MM.1S (cell line): Measurements from ENCODE around the gene NPTX1.

Experiments used
- DNase-seq: peaks from one replicate; pipeline ENCODE4 v3.0.0-alpha.2; 2015
- H2AFZ ChIP-seq: fragments of 300-600 bp; sonication (generic); 2 replicates; pipeline ENCODE4 v1.6.0; 2016; ENCODE audit warnings: antibody characterized with exemption, low read length
- H3F3A ChIP-seq: fragments of 300-600 bp; sonication (generic); 2 replicates; pipeline ENCODE4 v1.6.1; 2016; ENCODE audit warnings: mild to moderate bottlenecking, antibody characterized with exemption, low read length, moderate library complexity, mixed read lengths; ENCODE audit not compliant: insufficient read depth
- H3K27ac ChIP-seq: fragments of 300-600 bp; sonication (generic); 2 replicates; pipeline ENCODE4 v1.5.1; 2016; ENCODE audit warnings: mild to moderate bottlenecking, low read length
- H3K27me3 ChIP-seq: fragments of 300-600 bp; sonication (generic); replicated peaks from 2 replicates; pipeline ENCODE4 v1.6.0; 2016; ENCODE audit warnings: low read length; ENCODE audit not compliant: insufficient read depth
- H3K36me3 ChIP-seq: fragments of 300-600 bp; sonication (generic); replicated peaks from 2 replicates; pipeline ENCODE4 v1.6.1; 2016; ENCODE audit warnings: mild to moderate bottlenecking, low read length, mixed read lengths; ENCODE audit not compliant: insufficient read depth
- H3K4me1 ChIP-seq: fragments of 300-600 bp; sonication (generic); 2 replicates; pipeline ENCODE4 v1.6.1; 2016; ENCODE audit warnings: low read length, mixed read lengths
- H3K4me2 ChIP-seq: fragments of 300-600 bp; sonication (generic); 2 replicates; pipeline ENCODE4 v1.6.0; 2016; ENCODE audit warnings: low read depth, low read length
- H3K4me3 ChIP-seq: fragments of 300-600 bp; sonication (generic); 2 replicates; pipeline ENCODE4 v1.5.1; 2016; ENCODE audit warnings: low read length, mixed read lengths
- H3K79me2 ChIP-seq: fragments of 300-600 bp; sonication (generic); 2 replicates; pipeline ENCODE4 v1.6.1; 2016; ENCODE audit warnings: mixed run types, low read length, mixed read lengths
- H3K9ac ChIP-seq: fragments of 300-600 bp; sonication (generic); 2 replicates; pipeline ENCODE4 v1.6.1; 2016; ENCODE audit warnings: low read length, mixed read lengths
- H3K9me2 ChIP-seq: fragments of 300-600 bp; sonication (generic); replicated peaks from 2 replicates; pipeline ENCODE4 v1.6.1; 2016; ENCODE audit warnings: mild to moderate bottlenecking, low read length, mixed read lengths; ENCODE audit not compliant: insufficient read depth
- H3K9me3 ChIP-seq: fragments of 300-600 bp; sonication (generic); replicated peaks from 2 replicates; pipeline ENCODE4 v1.6.1; 2016; ENCODE audit warnings: mild to moderate bottlenecking, low read length, mixed read lengths; ENCODE audit not compliant: insufficient read depth
- H4K20me1 ChIP-seq: fragments of 300-600 bp; sonication (generic); 2 replicates; pipeline ENCODE4 v1.6.1; 2016; ENCODE audit warnings: mild to moderate bottlenecking, low read length, moderate library complexity, mixed read lengths; ENCODE audit not compliant: insufficient read depth
- EZH2 ChIP-seq: fragments of 300-600 bp; sonication (generic); optimal IDR thresholded peaks from 2 replicates; pipeline ENCODE3; 2017; ENCODE audit warnings: low read depth, mild to moderate bottlenecking, antibody characterized with exemption, low read length, mixed read lengths
- EZH2phosphoT487 ChIP-seq: fragments of 300-600 bp; sonication (generic); IDR thresholded peaks from 2 replicates; pipeline ENCODE4 v1.6.1; 2018; ENCODE audit warnings: antibody characterized with exemption, low read length
- TF ChIP-seq, protein P1 (sequence below): fragments of 300-600 bp; sonication (generic); IDR thresholded peaks from 2 replicates; pipeline ENCODE4 v1.5.1; 2016; ENCODE audit warnings: antibody characterized with exemption, low read length, mixed read lengths

The NPTX1 gene

DNA sequence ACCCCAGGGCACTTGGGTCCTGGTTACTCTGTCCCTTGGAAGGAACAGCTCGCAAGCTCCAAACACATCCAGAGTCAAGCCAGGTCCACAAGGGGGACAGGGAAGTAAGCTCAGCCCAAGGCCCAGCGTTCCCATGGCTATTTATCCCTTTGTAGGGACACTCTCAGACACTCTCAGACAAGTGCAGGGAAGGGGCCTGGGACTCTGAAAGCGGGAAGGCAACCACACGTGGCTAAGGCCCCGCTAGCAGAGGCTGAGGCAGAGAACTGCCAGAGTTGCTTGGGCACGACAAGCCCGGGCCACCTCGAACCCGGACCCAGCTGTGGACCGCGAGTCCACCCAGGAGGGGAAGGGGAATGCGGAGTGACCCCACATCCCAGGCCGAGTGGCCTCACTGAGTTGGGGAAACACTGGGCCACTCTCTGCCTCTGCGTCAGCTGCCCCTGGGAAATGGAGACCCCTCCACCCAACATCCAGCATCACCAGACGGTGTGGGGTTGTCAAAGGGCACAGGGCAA is 10.2 kb downstream of the NPTX1 start:
- no peaks in the 10 kb centered on the region for H3K4me1 ChIP-seq
- no peak for TF ChIP-seq EZH2
- TF ChIP-seq, protein P1, sequence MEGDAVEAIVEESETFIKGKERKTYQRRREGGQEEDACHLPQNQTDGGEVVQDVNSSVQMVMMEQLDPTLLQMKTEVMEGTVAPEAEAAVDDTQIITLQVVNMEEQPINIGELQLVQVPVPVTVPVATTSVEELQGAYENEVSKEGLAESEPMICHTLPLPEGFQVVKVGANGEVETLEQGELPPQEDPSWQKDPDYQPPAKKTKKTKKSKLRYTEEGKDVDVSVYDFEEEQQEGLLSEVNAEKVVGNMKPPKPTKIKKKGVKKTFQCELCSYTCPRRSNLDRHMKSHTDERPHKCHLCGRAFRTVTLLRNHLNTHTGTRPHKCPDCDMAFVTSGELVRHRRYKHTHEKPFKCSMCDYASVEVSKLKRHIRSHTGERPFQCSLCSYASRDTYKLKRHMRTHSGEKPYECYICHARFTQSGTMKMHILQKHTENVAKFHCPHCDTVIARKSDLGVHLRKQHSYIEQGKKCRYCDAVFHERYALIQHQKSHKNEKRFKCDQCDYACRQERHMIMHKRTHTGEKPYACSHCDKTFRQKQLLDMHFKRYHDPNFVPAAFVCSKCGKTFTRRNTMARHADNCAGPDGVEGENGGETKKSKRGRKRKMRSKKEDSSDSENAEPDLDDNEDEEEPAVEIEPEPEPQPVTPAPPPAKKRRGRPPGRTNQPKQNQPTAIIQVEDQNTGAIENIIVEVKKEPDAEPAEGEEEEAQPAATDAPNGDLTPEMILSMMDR, result no peak
- no peak for TF ChIP-seq EZH2phosphoT487
- no peak overlapping the region for H3K4me2 ChIP-seq
- no peaks in the 10 kb centered on the region for H3F3A ChIP-seq
- no peak overlapping the region for H3K4me3 ChIP-seq
- H3K9ac ChIP-seq, result no peak overlapping the region
- no peaks in the 10 kb centered on the region for H3K36me3 ChIP-seq
- H3K9me2 ChIP-seq, result no peaks in the 10 kb centered on the region
- H2AFZ ChIP-seq, result no peak overlapping the region
- peaks cover 97% of the 10 kb centered on the region for H3K27me3 ChIP-seq
- H3K79me2 ChIP-seq, result no peaks in the 10 kb centered on the region
- no peaks in the 10 kb centered on the region for H3K9me3 ChIP-seq
- H4K20me1 ChIP-seq, result no peaks in the 10 kb centered on the region
- no peak overlapping the region for H3K27ac ChIP-seq
- DNase-seq, result no peak

- no peak for TF ChIP-seq EZH2
- TF ChIP-seq, protein P1, result no peak
- no peak for TF ChIP-seq EZH2phosphoT487
- H3K4me3 ChIP-seq, result no peak overlapping the region
- H3K4me1 ChIP-seq, result no peaks in the 10 kb centered on the region
- H4K20me1 ChIP-seq, result no peaks in the 10 kb centered on the region
- H3K9me2 ChIP-seq, result no peaks in the 10 kb centered on the region
- no peak overlapping the region for H3K27ac ChIP-seq
- H3K9me3 ChIP-seq, result no peaks in the 10 kb centered on the region
- H3K4me2 ChIP-seq, result no peak overlapping the region
- H3K9ac ChIP-seq, result no peak overlapping the region
- no peak for DNase-seq
- H3F3A ChIP-seq, result no peaks in the 10 kb centered on the region
- H2AFZ ChIP-seq, result no peak overlapping the region
- H3K79me2 ChIP-seq, result no peaks in the 10 kb centered on the region
- peaks cover 97% of the 10 kb centered on the region for H3K27me3 ChIP-seq
- no peaks in the 10 kb centered on the region for H3K36me3 ChIP-seq
These were observed 11.0 kb downstream of the NPTX1 start for GRCh38 chr17:80465327-80465974.

GRCh38 chr17:80464486-80464885 is 11.9 kb downstream of the NPTX1 start:
- DNase-seq, result no peak
- no peaks in the 10 kb centered on the region for H4K20me1 ChIP-seq
- no peak overlapping the region for H3K4me2 ChIP-seq
- H3K9me3 ChIP-seq, result no peaks in the 10 kb centered on the region
- no peaks in the 10 kb centered on the region for H3K36me3 ChIP-seq
- no peak overlapping the region for H2AFZ ChIP-seq
- no peaks in the 10 kb centered on the region for H3K4me1 ChIP-seq
- no peaks in the 10 kb centered on the region for H3K9me2 ChIP-seq
- H3K79me2 ChIP-seq, result no peaks in the 10 kb centered on the region
- H3F3A ChIP-seq, result no peaks in the 10 kb centered on the region
- TF ChIP-seq, protein P1, result no peak
- TF ChIP-seq EZH2 (no peak), EZH2phosphoT487 (no peak)
- no peak overlapping the region for H3K4me3 ChIP-seq
- peaks cover 96% of the 10 kb centered on the region for H3K27me3 ChIP-seq
- H3K27ac ChIP-seq, result no peak overlapping the region
- no peak overlapping the region for H3K9ac ChIP-seq
